Endodermal cell (in vitro differentiated cells): ENCODE data around the gene MRPS27. TPM values are rescaled to one million over a fixed set of nuclear protein-coding genes. Genes with fewer than 3 reads are reported as not detected.

ENCODE experiments used
- DNase-seq: peaks from one replicate; pipeline ENCODE4 v3.0.0-alpha.2; 2017
- H3K27ac ChIP-seq: 2 replicates; pipeline ENCODE4 v1.5.1; 2013; ENCODE audit warnings: mild to moderate bottlenecking, low read depth, low read length, moderate library complexity
- H3K27me3 ChIP-seq: 2 replicates; pipeline ENCODE4 v1.6.1; 2013; ENCODE audit warnings: mild to moderate bottlenecking, low read length, moderate library complexity; ENCODE audit not compliant: insufficient read depth, control insufficient read depth, poor library complexity, severe bottlenecking
- H3K36me3 ChIP-seq: 2 replicates; pipeline ENCODE4 v1.7.0; 2013; ENCODE audit warnings: mild to moderate bottlenecking, low read length, moderate library complexity; ENCODE audit not compliant: control insufficient read depth, insufficient read depth
- H3K4me1 ChIP-seq: one replicate; pipeline ENCODE4 v1.7.0; 2013; ENCODE audit warnings: low read length; ENCODE audit not compliant: control insufficient read depth, insufficient read depth
- H3K4me3 ChIP-seq: 2 replicates; pipeline ENCODE4 v1.5.1; 2013; ENCODE audit warnings: mild to moderate bottlenecking, low read length, moderate library complexity
- H3K9ac ChIP-seq: 2 replicates; pipeline ENCODE4 v1.6.1; 2013; ENCODE audit warnings: mild to moderate bottlenecking, low read length, moderate library complexity; ENCODE audit not compliant: poor library complexity, severe bottlenecking; ENCODE audit errors: extremely low read depth
- H3K9me3 ChIP-seq: 2 replicates; pipeline ENCODE4 v1.6.1; 2013; ENCODE audit warnings: mild to moderate bottlenecking, low read length, moderate library complexity; ENCODE audit not compliant: control insufficient read depth
- H3K27ac Mint-ChIP-seq: 2 replicates; pipeline ENCODE4 v1.8.0; 2020; ENCODE audit warnings: mixed read lengths
- H3K27me3 Mint-ChIP-seq: 2 replicates; pipeline ENCODE4 v1.8.0; 2021; ENCODE audit warnings: mild to moderate bottlenecking, mixed read lengths; ENCODE audit not compliant: insufficient read depth
- H3K36me3 Mint-ChIP-seq: 2 replicates; pipeline ENCODE4 v1.8.0; 2020; ENCODE audit warnings: low read depth, mixed read lengths
- H3K4me1 Mint-ChIP-seq: 2 replicates; pipeline ENCODE4 v1.8.0; 2020; ENCODE audit warnings: mixed read lengths
- H3K4me3 Mint-ChIP-seq: 2 replicates; pipeline ENCODE4 v1.8.0; 2020; ENCODE audit warnings: mild to moderate bottlenecking, moderate library complexity, mixed read lengths
- H3K9me3 Mint-ChIP-seq: 2 replicates; pipeline ENCODE4 v1.8.0; 2020; ENCODE audit warnings: mild to moderate bottlenecking, mixed read lengths
- WGBS, 2 experiments: methylation state at CpG; one replicate each; pipeline versions ENCODE4 v1.1.5 to v1.1.7; 2013; ENCODE audit warnings: missing lambda C conversion rate in 2 of 2, mixed read lengths in 1 of 2; ENCODE audit not compliant: insufficient coverage in 1 of 2, insufficient read length in 1 of 2; 5-methylcytosine and 5-hydroxymethylcytosine counted together
- total RNA-seq, 2 donors: library from RNA; stranded (reverse); fragmentation: NEBNext Ultra II Directional in 1 of 2; extraction: Animal tissue kit (Norgen Biotek cat#: 25700) in 1 of 2; gene quantifications; 2 replicates in 1 of 2; 3 replicates in 1 of 2; pipeline ENCODE4 v1.2.1, GENCODE V29; 2021
- TF ChIP-seq, protein P1 (sequence below): fragments of 200-600 bp; sonication (generic); conservative IDR thresholded peaks from 2 replicates; pipeline ENCODE4 v1.5.0; 2021; ENCODE audit warnings: antibody characterized with exemption, mild to moderate bottlenecking

The MRPS27 gene
- total RNA-seq, 2 donors from 2014 or later = 55.2 to 80.8 TPM

DNA sequence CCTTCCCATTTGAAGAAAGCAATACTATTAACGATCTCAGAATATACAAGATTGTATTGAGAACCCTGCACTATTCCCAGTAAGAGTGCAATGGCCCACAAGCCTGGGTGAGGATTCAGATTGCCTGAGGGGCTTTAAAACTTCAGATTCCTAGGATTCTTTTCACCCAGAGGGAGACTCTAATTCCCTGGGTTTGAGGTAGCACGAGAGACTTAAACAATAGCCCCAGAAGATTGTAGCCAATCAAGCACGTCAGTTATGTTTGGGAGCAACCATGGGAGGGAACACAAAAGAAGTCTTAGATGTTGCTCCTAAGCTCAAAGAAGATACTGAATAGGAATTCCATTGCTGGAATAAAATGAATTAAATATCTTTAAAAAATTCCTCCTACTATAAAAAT lies 17.9 kb downstream of the MRPS27 start:
- H3K9ac ChIP-seq = peak overlapping the region; percentile 16
- TF ChIP-seq, protein P1, sequence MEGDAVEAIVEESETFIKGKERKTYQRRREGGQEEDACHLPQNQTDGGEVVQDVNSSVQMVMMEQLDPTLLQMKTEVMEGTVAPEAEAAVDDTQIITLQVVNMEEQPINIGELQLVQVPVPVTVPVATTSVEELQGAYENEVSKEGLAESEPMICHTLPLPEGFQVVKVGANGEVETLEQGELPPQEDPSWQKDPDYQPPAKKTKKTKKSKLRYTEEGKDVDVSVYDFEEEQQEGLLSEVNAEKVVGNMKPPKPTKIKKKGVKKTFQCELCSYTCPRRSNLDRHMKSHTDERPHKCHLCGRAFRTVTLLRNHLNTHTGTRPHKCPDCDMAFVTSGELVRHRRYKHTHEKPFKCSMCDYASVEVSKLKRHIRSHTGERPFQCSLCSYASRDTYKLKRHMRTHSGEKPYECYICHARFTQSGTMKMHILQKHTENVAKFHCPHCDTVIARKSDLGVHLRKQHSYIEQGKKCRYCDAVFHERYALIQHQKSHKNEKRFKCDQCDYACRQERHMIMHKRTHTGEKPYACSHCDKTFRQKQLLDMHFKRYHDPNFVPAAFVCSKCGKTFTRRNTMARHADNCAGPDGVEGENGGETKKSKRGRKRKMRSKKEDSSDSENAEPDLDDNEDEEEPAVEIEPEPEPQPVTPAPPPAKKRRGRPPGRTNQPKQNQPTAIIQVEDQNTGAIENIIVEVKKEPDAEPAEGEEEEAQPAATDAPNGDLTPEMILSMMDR = no peak
- no peaks in the 10 kb centered on the region for H3K27me3 ChIP-seq
- Mint-ChIP-seq H3K36me3 (peaks cover 19% of the 10 kb centered on the region), H3K4me1 (peaks cover 40% of the 10 kb centered on the region), H3K9me3 (no peaks in the 10 kb centered on the region), H3K4me3 (peak overlapping the region; percentile 33), H3K27me3 (no peaks in the 10 kb centered on the region), H3K27ac (peak overlapping the region; percentile 84)
- peak overlapping the region; percentile 56 for H3K4me3 ChIP-seq
- H3K27ac ChIP-seq = peak overlapping the region; percentile 76
- WGBS, 2 experiments = 30 to 48% methylated on average over 3 of the region's 3 CpGs
- peaks cover 23% of the 10 kb centered on the region for H3K4me1 ChIP-seq
- peaks cover 7% of the 10 kb centered on the region for H3K9me3 ChIP-seq
- DNase-seq = peak; percentile 66
- H3K36me3 ChIP-seq = peaks cover 14% of the 10 kb centered on the region

DNA sequence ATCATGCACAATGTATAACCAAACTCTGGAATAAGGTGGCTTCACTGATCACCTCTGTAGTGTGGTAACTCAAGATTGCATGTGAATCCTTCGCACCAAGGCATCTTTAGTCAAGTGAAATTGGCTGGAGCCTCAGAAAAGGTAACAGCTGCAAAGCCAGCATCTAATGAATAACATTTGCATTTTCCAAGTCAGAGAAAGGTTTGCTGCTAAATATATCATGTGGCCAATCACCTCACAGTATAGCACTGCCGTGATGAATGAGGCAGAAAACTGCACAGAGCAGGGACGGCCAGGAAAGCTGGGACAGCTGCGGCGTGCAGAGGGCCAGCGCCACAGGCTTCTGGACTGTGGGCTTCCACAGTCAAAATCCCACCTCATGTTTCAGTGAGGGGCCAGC lies 18.5 kb downstream of the MRPS27 start:
- H3K27me3 Mint-ChIP-seq = no peaks in the 10 kb centered on the region
- peaks cover 7% of the 10 kb centered on the region for H3K9me3 ChIP-seq
- no peak for DNase-seq
- peak overlapping the region; percentile 33 for H3K4me3 Mint-ChIP-seq
- H3K4me1 ChIP-seq = peaks cover 23% of the 10 kb centered on the region
- H3K4me3 ChIP-seq = peak overlapping the region; percentile 56
- no peaks in the 10 kb centered on the region for H3K9me3 Mint-ChIP-seq
- peaks cover 40% of the 10 kb centered on the region for H3K4me1 Mint-ChIP-seq
- peak overlapping the region; percentile 76 for H3K27ac ChIP-seq
- H3K36me3 Mint-ChIP-seq = peaks cover 21% of the 10 kb centered on the region
- H3K36me3 ChIP-seq = peaks cover 20% of the 10 kb centered on the region
- no peak overlapping the region for H3K9ac ChIP-seq
- WGBS, 2 experiments = 76 to 93% methylated on average over 5 to 6 of the region's 6 CpGs
- peak overlapping the region; percentile 84 for H3K27ac Mint-ChIP-seq
- TF ChIP-seq, protein P1 = no peak
- H3K27me3 ChIP-seq = no peaks in the 10 kb centered on the region

DNA sequence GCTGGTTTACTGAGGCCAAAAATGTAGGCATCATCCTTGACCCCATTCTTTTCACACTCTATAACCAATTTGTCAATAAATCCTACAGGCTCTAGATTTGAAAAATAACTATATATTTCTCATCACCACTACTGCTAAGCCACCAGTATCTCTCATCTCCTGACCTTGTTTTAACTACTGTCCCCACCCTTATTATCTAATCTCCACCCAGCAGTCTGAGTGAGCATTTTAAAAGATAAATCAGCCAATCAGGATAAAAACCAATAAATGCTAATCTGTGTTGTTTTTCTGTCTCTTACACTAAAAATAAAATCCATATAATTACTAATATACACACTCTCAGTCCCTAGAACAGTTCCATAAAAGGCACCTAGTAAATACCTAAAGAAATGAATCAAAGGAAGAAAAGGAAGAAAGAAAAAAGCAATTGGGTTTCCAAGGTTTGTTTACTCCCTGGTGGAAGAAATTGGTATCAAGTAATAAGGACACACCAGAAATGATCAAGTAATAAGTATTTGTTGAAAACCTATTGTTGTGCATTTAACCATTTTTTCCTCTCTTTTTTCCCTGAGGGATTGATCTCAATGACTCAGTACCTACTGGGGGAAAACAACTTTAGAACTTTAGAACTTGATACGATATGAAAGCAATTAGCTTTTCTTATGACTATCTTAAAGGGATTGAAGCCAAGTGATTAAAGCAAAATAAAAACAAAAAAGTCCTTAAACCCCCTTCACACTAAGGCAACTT lies 19.3 kb downstream of the MRPS27 start:
- H3K27ac ChIP-seq = no peak overlapping the region
- H3K27ac Mint-ChIP-seq = no peak overlapping the region

More for the DNA sequence above, 19.3 kb downstream of the MRPS27 start:
- Histone ChIP-seq H3K4me1 (peaks cover 21% of the 10 kb centered on the region), H3K9me3 (peaks cover 7% of the 10 kb centered on the region), H3K27me3 (no peaks in the 10 kb centered on the region), H3K36me3 (peaks cover 27% of the 10 kb centered on the region), H3K4me3 (peak overlapping the region; percentile 19), H3K9ac (no peak overlapping the region)
- 100% methylated on average over 1 of the region's 1 CpG; no CpG with 5 or more reads in 1 of the 2 experiments for WGBS, 2 experiments
- TF ChIP-seq, protein P1 = no peak
- Mint-ChIP-seq H3K27me3 (no peaks in the 10 kb centered on the region), H3K4me3 (no peak overlapping the region), H3K4me1 (peaks cover 34% of the 10 kb centered on the region), H3K36me3 (peaks cover 24% of the 10 kb centered on the region), H3K9me3 (no peaks in the 10 kb centered on the region)
- no peak for DNase-seq
